ENCODE data around the gene NTM. TPM values are rescaled to one million over a fixed set of nuclear protein-coding genes. Genes with fewer than 3 reads are reported as not detected.

NTM gene
- total RNA-seq, 1 experiment from 2014 or later: not detected

- Histone ChIP-seq H3K36me3 (ENCODE audit: control insufficient read depth in 1 of 2, insufficient read depth in 2 of 2, low read length in 2 of 2) (no peaks in the 10 kb centered on the region), H3K27me3 (ENCODE audit: insufficient read depth, low read length) (no peaks in the 10 kb centered on the region), H3K79me2 (ENCODE audit: insufficient read depth, low read length) (no peaks in the 10 kb centered on the region), H3K4me1 (ENCODE audit: control insufficient read depth in 1 of 2, insufficient read depth in 2 of 2, low read length in 2 of 2) (no peaks in the 10 kb centered on the region), H2AFZ (ENCODE audit: low read depth, low read length, poor library complexity, severe bottlenecking) (no peak overlapping the region), H3K4me3 (replicated peaks in 1 of 2; ENCODE audit: low read depth in 1 of 2, low read length in 2 of 2) (no peak overlapping the region), H3K9me3 (ENCODE audit: control insufficient read depth in 1 of 2, insufficient read depth in 1 of 2, low read depth in 1 of 2, low read length in 2 of 2) (peaks cover 2 to 24% of the 10 kb centered on the region in 2 experiments; a peak in 2 of 4 replicates), H4K20me1 (ENCODE audit: insufficient read depth) (no peaks in the 10 kb centered on the region), H3K4me2 (ENCODE audit: low read length) (no peak overlapping the region), H3K27ac (ENCODE audit: low read depth, low read length) (no peak overlapping the region), H3K9ac (ENCODE audit: low read length) (no peak overlapping the region), H3K9me2 (ENCODE audit: insufficient read depth) (no peaks in the 10 kb centered on the region)
- BruUV-seq (replicated peaks): no TSS peak
- no peak for DNase-seq (ENCODE audit: low read depth, low spot score)
- RAD21 ChIA-PET (ENCODE audit: low non-redundant PET in 1 of 2, low total read pairs in 2 of 2, uncharacterized antibody in 2 of 2, unreplicated experiment in 2 of 2): no interaction called here
- POLR2A ChIA-PET: no interaction called here
- no peak for ATAC-seq
- intact Hi-C loops (cut with micrococcal nuclease): no loop called here
- TF ChIP-seq CBX3 (IDR thresholded peaks at IDR 0.05; ENCODE audit: low read depth): no peak
- no peak for TF ChIP-seq FOSL1 (IDR thresholded peaks at IDR 0.05; ENCODE audit: low read depth)
- no peak for TF ChIP-seq ZBTB33 (IDR thresholded peaks at IDR 0.05; ENCODE audit: extremely low read depth, insufficient replicate concordance, low read length)
- no peak for TF ChIP-seq POLR2AphosphoS5 (IDR thresholded peaks at IDR 0.05; ENCODE audit: low read depth, low read length)
- no peak for TF ChIP-seq ZFX (IDR thresholded peaks at IDR 0.05)
- no peak for TF ChIP-seq SP1 (IDR thresholded peaks at IDR 0.05; ENCODE audit: low read depth)
- TF ChIP-seq MAX (IDR thresholded peaks at IDR 0.05): no peak
- TF ChIP-seq EGR1 (IDR thresholded peaks at IDR 0.05; ENCODE audit: low read depth): no peak
- no peak for TF ChIP-seq YY1 (IDR thresholded peaks at IDR 0.05; ENCODE audit: extremely low read depth, insufficient replicate concordance, low read depth, low read length)
- TF ChIP-seq ATF3 (IDR thresholded peaks at IDR 0.05): no peak
- CTCF ChIA-PET: no interaction called here
These were observed 941.3 kb downstream of the NTM start for GRCh38 chr11:132311703-132312102.

Data from HCT116 (cell line).